ENCODE results near the gene IL6R. TPM values are rescaled to one million over a fixed set of nuclear protein-coding genes. Genes with fewer than 3 reads are reported as not detected.

The IL6R gene
- total RNA-seq, 2 donors from 2014 or later: 11.8 to 21.8 TPM

GRCh38 chr1:154496383-154496782, 91.2 kb downstream of the IL6R start:
- DNase-seq (ENCODE audit: low spot score): no peak
- Histone ChIP-seq H3K4me3 (no peak overlapping the region), H3K4me1 (peaks cover 0 to 50% of the 10 kb centered on the region in 2 donors), H3K36me3 (no peaks in the 10 kb centered on the region), H3K27me3 (peaks cover 0 to 9% of the 10 kb centered on the region in 2 donors), H3K9me3 (no peaks in the 10 kb centered on the region), H3K27ac (peak overlapping the region; percentile 46 to 52)
- TF ChIP-seq, protein P1, sequence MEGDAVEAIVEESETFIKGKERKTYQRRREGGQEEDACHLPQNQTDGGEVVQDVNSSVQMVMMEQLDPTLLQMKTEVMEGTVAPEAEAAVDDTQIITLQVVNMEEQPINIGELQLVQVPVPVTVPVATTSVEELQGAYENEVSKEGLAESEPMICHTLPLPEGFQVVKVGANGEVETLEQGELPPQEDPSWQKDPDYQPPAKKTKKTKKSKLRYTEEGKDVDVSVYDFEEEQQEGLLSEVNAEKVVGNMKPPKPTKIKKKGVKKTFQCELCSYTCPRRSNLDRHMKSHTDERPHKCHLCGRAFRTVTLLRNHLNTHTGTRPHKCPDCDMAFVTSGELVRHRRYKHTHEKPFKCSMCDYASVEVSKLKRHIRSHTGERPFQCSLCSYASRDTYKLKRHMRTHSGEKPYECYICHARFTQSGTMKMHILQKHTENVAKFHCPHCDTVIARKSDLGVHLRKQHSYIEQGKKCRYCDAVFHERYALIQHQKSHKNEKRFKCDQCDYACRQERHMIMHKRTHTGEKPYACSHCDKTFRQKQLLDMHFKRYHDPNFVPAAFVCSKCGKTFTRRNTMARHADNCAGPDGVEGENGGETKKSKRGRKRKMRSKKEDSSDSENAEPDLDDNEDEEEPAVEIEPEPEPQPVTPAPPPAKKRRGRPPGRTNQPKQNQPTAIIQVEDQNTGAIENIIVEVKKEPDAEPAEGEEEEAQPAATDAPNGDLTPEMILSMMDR (IDR thresholded peaks at IDR 0.05): no peak

- DNase-seq (ENCODE audit: low spot score): peak; percentile 66
- Histone ChIP-seq H3K9me3 (no peaks in the 10 kb centered on the region), H3K4me3 (no peak overlapping the region), H3K27ac (peak overlapping the region; percentile 32 to 52), H3K36me3 (no peaks in the 10 kb centered on the region), H3K4me1 (peaks cover 0 to 51% of the 10 kb centered on the region in 2 donors), H3K27me3 (peaks cover 0 to 9% of the 10 kb centered on the region in 2 donors)
- TF ChIP-seq, protein P1 (IDR thresholded peaks at IDR 0.05): no peak
These were observed 92.1 kb downstream of the IL6R start for GRCh38 chr1:154497026-154497806.

GRCh38 chr1:154499446-154499845, 94.3 kb downstream of the IL6R start:
- no peaks in the 10 kb centered on the region for H3K9me3 ChIP-seq
- H3K4me3 ChIP-seq: peak overlapping the region; percentile 49 to 60
- H3K27ac ChIP-seq: no peak overlapping the region
- TF ChIP-seq, protein P1 (IDR thresholded peaks at IDR 0.05): no peak
- DNase-seq (ENCODE audit: low spot score): no peak
- H3K27me3 ChIP-seq: peaks cover 0 to 9% of the 10 kb centered on the region in 2 donors
- peaks cover 0 to 44% of the 10 kb centered on the region in 2 donors for H3K4me1 ChIP-seq
- no peaks in the 10 kb centered on the region for H3K36me3 ChIP-seq

GRCh38 chr1:154500533-154500932, 95.4 kb downstream of the IL6R start:
- H3K4me3 ChIP-seq: peak overlapping the region; percentile 49 to 60
- DNase-seq (ENCODE audit: low spot score): no peak
- peaks cover 0 to under 1% of the 10 kb centered on the region in 2 donors for H3K9me3 ChIP-seq
- H3K27ac ChIP-seq: peak overlapping the region; percentile 59 to 75
- peaks cover 0 to 9% of the 10 kb centered on the region in 2 donors for H3K27me3 ChIP-seq
- no peaks in the 10 kb centered on the region for H3K36me3 ChIP-seq
- H3K4me1 ChIP-seq: peaks cover 0 to 33% of the 10 kb centered on the region in 2 donors
- TF ChIP-seq, protein P1 (IDR thresholded peaks at IDR 0.05): no peak

DNA sequence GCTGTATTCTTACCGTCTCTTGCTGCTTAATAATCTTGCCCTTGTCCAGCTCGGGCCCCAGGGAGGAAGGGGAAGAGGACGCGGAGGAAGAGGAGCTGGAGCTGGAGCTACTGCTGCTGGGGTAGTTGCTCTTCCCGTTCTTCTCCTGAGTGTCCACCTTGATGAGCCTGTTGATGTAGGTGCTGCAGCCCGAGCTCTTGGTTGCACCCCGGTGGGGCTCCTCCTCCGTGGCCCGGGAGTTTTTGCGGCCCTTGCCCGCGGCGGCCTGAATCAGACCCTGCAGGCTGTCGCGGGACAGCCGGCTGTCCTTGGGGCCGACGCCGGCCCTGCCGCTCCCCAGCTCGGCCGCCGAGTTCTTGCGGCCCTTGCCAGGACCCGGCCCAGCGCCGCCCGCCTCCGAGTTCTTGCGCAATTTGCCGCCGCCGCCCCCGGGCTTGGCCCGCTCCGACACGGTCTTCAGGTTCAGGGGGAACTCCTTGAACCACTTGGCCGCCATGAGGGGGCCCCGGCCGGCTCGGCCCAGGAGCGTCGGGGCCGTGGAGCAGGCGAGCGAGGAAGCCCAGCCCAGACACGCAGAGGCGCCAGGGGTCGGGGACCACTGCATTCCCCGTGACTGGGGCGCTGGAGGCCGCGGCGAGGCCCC, 96.4 kb downstream of the IL6R start:
- Histone ChIP-seq H3K4me3 (peak overlapping the region; percentile 49 to 60), H3K36me3 (no peaks in the 10 kb centered on the region), H3K4me1 (peaks cover 0 to 24% of the 10 kb centered on the region in 2 donors), H3K27ac (peak overlapping the region; percentile 59 to 75), H3K27me3 (peaks cover 0 to 9% of the 10 kb centered on the region in 2 donors), H3K9me3 (peaks cover 0 to 8% of the 10 kb centered on the region in 2 donors)
- peak; percentile 81 for DNase-seq (ENCODE audit: low spot score)
- TF ChIP-seq, protein P1 (IDR thresholded peaks at IDR 0.05): no peak

All from right atrium auricular region (tissue), 2 donors.